Esophagus squamous epithelium (tissue), 5 donors: ENCODE data around the gene SIRPA. TPM values are rescaled to one million over a fixed set of nuclear protein-coding genes. Genes with fewer than 3 reads are reported as not detected.

ENCODE experiments used
- DNase-seq: peaks from one replicate; lab custom pipeline; 2025; lab: John Stamatoyannopoulos, UW
- H3K27ac ChIP-seq, 4 donors: fragments of 200-600 bp; sonication (generic); one replicate each; pipeline ENCODE4 v1.5.1; 2016 to 2019; ENCODE audit warnings: mild to moderate bottlenecking in 1 of 4
- H3K27me3 ChIP-seq, 4 donors: fragments of 200-600 bp; sonication (generic); 1 replicate in 3 of 4; 2 replicates in 1 of 4; pipeline versions ENCODE4 v1.5.1 to v1.6.0; 2017 to 2021; ENCODE audit warnings: antibody characterized with exemption in 1 of 4
- H3K36me3 ChIP-seq, 3 donors: fragments of 200-600 bp; sonication (generic); one replicate each; pipeline ENCODE4 v1.5.1; 2016 to 2019
- H3K4me1 ChIP-seq, 3 donors: fragments of 200-600 bp; sonication (generic); one replicate each; pipeline ENCODE4 v1.5.1; 2017 to 2019
- H3K4me3 ChIP-seq, 4 donors: fragments of 200-600 bp; sonication (generic); 1 replicate in 3 of 4; 2 replicates in 1 of 4; pipeline ENCODE4 v1.5.1; 2016 to 2019; ENCODE audit warnings: mild to moderate bottlenecking in 2 of 4, moderate library complexity in 1 of 4
- H3K9me3 ChIP-seq, 3 donors: fragments of 200-600 bp; sonication (generic); one replicate each; pipeline ENCODE4 v1.5.1; 2016 to 2019
- CTCF ChIP-seq, 6 experiments: fragments of 450-650 bp in 4 of 6; fragments of 200-600 bp in 2 of 6; sonication (generic) in 2 of 6; IDR thresholded peaks; one replicate each; pipeline ENCODE4 v1.5.1; 2016 to 2019; ENCODE audit warnings: antibody characterized with exemption in 6 of 6, mild to moderate bottlenecking in 4 of 6, moderate library complexity in 4 of 6
- POLR2A ChIP-seq, 4 donors: fragments of 450-650 bp; IDR thresholded peaks; one replicate each; pipeline ENCODE4 v1.6.1; 2017; ENCODE audit warnings: antibody characterized with exemption in 4 of 4, mild to moderate bottlenecking in 4 of 4, moderate library complexity in 3 of 4
- WGBS, 2 donors: methylation state at CpG; one replicate each; pipeline ENCODE4 v1.1.5; 2018; 5-methylcytosine and 5-hydroxymethylcytosine counted together
- intact Hi-C: fragments of 100-400 bp; cut with DNase I; formaldehyde crosslinking; loops from one replicate; pipeline ENCODE4 v1.15.0; 2022
- total RNA-seq, 4 donors: library from RNA; depleted of rRNA; stranded (reverse); fragments of >200 nt; gene quantifications; one replicate each; pipeline ENCODE4 v1.1.0, GENCODE V29; 2016
- donor health status: DM: yes; HTN: yes; CAD: no.

The SIRPA gene
- total RNA-seq, 4 donors from 2014 or later, result 9.3 to 23.4 (median 20.1) TPM

DNA sequence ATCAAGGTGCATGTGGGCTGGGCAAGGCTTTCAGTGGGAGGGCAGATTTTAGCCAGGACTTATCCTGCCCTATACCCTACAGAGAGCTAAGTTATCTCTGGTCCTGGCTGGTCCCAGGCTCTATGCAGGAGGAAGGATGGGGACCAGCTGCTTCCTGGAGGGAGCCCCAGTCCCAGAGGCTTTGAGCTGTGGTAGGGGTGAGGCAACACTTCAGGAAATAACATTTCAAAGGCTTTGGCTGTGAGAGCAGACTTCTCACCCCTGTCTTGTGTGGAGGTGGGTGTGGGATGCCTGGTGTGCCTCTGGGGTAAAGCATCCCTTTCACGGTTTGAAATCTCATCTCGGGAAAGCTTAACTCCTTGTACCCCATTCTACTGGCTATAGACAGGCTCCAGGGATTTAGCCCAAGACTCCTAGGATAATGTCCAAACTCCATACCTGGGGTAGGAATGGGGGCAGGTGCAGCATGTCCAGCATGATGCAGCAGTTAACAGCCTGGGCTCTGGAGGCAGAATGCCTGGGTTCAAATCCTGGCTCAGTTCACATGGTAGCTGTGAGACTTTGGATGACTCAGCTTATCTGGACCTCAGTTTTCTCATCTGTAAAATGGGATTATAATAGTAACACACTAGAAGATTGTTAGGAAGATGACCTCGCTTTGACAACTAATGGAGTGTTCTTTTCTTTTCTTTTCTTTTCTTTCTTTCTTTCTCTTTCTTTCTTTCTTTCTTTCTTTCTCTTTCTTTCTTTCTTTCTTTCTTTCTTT is 27.5 kb upstream of the SIRPA start:
- H3K36me3 ChIP-seq, result no peaks in the 10 kb centered on the region
- no peak for DNase-seq

GRCh38 chr20:1868856-1869255 is 26.4 kb upstream of the SIRPA start:
- intact Hi-C loops, result no loop called here
- Histone ChIP-seq H3K9me3 (no peaks in the 10 kb centered on the region), H3K4me3 (no peak overlapping the region), H3K27ac (no peak overlapping the region), H3K27me3 (peaks cover 0 to 20% (median 0%) of the 10 kb centered on the region in 4 donors), H3K4me1 (no peaks in the 10 kb centered on the region), H3K36me3 (no peaks in the 10 kb centered on the region)
- no CpG with 5 or more reads among the region's 3 CpGs for WGBS, 2 donors
- DNase-seq, result no peak
- TF ChIP-seq CTCF (IDR thresholded peaks at IDR 0.05), result no peak
- TF ChIP-seq POLR2A (IDR thresholded peaks at IDR 0.05), result no peak

More for the DNA sequence above, 27.5 kb upstream of the SIRPA start:
- WGBS, 2 donors, result 43 to 54% methylated on average over 3 of the region's 3 CpGs
- intact Hi-C loops, result no loop called here
- no peaks in the 10 kb centered on the region for H3K4me1 ChIP-seq
- no peaks in the 10 kb centered on the region for H3K9me3 ChIP-seq
- no peak for TF ChIP-seq CTCF (IDR thresholded peaks at IDR 0.05)
- no peak for TF ChIP-seq POLR2A (IDR thresholded peaks at IDR 0.05)
- no peak overlapping the region for H3K27ac ChIP-seq
- peaks cover 0 to 20% (median 0%) of the 10 kb centered on the region in 4 donors for H3K27me3 ChIP-seq
- H3K4me3 ChIP-seq, result no peak overlapping the region

DNA sequence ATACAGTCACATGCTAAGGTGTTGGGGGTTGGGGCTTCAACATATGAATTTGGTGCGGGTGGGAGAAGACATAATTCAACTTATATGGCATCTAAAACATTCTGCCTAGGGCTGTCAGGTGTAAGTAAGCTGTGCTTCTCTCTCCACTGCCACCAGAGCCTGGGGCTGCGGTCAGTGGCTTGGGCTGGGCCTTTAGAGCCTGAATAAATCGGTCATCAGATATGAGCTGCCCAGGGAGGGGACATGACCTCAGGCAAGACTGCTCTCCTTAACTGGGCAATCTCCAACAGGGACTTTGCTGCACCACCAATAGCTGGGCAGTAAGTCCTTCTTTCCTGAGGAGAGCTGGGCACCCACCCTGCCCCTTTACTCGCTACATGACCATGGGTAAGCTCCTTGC is 24.9 kb upstream of the SIRPA start:
- no peak overlapping the region for H3K4me3 ChIP-seq
- peaks cover 0 to 20% (median 0%) of the 10 kb centered on the region in 4 donors for H3K27me3 ChIP-seq
- no peaks in the 10 kb centered on the region for H3K4me1 ChIP-seq
- no peak for TF ChIP-seq POLR2A (IDR thresholded peaks at IDR 0.05)
- no peak for TF ChIP-seq CTCF (IDR thresholded peaks at IDR 0.05)
- no peaks in the 10 kb centered on the region for H3K36me3 ChIP-seq
- 89 to 91% methylated on average over 4 of the region's 4 CpGs for WGBS, 2 donors
- DNase-seq, result no peak
- no peak overlapping the region for H3K27ac ChIP-seq
- H3K9me3 ChIP-seq, result no peaks in the 10 kb centered on the region
- intact Hi-C loops, result no loop called here

- 49 to 59% methylated on average over 15 to 17 of the region's 17 CpGs for WGBS, 2 donors
Measured at GRCh38 chr20:1870792-1871550, 24.2 kb upstream of the SIRPA start.

More at GRCh38 chr20:1870792-1871550, 24.2 kb upstream of the SIRPA start:
- Histone ChIP-seq H3K9me3 (no peaks in the 10 kb centered on the region), H3K4me3 (no peak overlapping the region), H3K27me3 (peaks cover 0 to 20% (median 0%) of the 10 kb centered on the region in 4 donors), H3K4me1 (no peaks in the 10 kb centered on the region), H3K36me3 (no peaks in the 10 kb centered on the region), H3K27ac (no peak overlapping the region)
- intact Hi-C loops, result no loop called here
- TF ChIP-seq POLR2A (IDR thresholded peaks at IDR 0.05), result no peak
- no peak for TF ChIP-seq CTCF (IDR thresholded peaks at IDR 0.05)
- DNase-seq, result no peak
